Measurements from ENCODE around the gene TNPO1.
"Not testable (repeated sequence)": the region's sequence is repeated elsewhere in the genome, so short reads cannot be mapped to it uniquely, and the experiment has no call there.

- TF ChIP-seq EZH2 (IDR thresholded peaks at IDR 0.05; ENCODE audit: insufficient read depth, poor library complexity, severe bottlenecking); EZH2phosphoT487 (IDR thresholded peaks at IDR 0.05; ENCODE audit: insufficient read depth, low read depth): not testable (repeated sequence)
These were observed 118.7 kb downstream of the TNPO1 start for GRCh38 chr5:72934953-72935725.

Data from GM23248 (cell line).